ENCODE results near the gene COL5A1. TPM values are rescaled to one million over a fixed set of nuclear protein-coding genes. Genes with fewer than 3 reads are reported as not detected.

Gene COL5A1
- polyA plus RNA-seq, 3 donors = 0.01 TPM; not detected in 2

GRCh38 chr9:134836406-134836970 is 194.9 kb downstream of the COL5A1 start:
- H3K27ac Mint-ChIP-seq = no peak overlapping the region
- no peak overlapping the region for H3K4me2 ChIP-seq (replicated peaks; ENCODE audit: extremely low read depth, low read length, poor library complexity, severe bottlenecking)
- H3K27me3 ChIP-seq (ENCODE audit: control insufficient read depth in 2 of 2, insufficient read depth in 2 of 2, low read length in 2 of 2) = no peaks in the 10 kb centered on the region
- peaks cover 3 to 7% (median 5%) of the 10 kb centered on the region in 3 donors for H3K27me3 Mint-ChIP-seq (ENCODE audit: low read depth in 3 of 3)
- H3K79me2 ChIP-seq (ENCODE audit: insufficient read depth, low read length) = no peaks in the 10 kb centered on the region
- H3K9ac ChIP-seq (ENCODE audit: insufficient read depth, low read length, poor library complexity, severe bottlenecking) = no peak overlapping the region
- DNase-seq = no peak
- no peaks in the 10 kb centered on the region for H3K4me1 ChIP-seq (ENCODE audit: control insufficient read depth in 1 of 2, insufficient read depth in 2 of 2, low read length in 2 of 2)
- H3K9me3 Mint-ChIP-seq = no peaks in the 10 kb centered on the region
- no peak overlapping the region for H3K4me3 ChIP-seq (replicated peaks in 1 of 3; ENCODE audit: low read depth in 2 of 3, low read length in 3 of 3)
- H4K20me1 ChIP-seq (ENCODE audit: insufficient read depth, low read length) = no peaks in the 10 kb centered on the region
- H3K36me3 ChIP-seq (replicated peaks in 1 of 2; ENCODE audit: control insufficient read depth in 1 of 2, insufficient read depth in 2 of 2, low read length in 2 of 2) = no peaks in the 10 kb centered on the region
- no peak overlapping the region for H3K4me3 Mint-ChIP-seq
- no peaks in the 10 kb centered on the region for H3K4me1 Mint-ChIP-seq
- H3K9me3 ChIP-seq (replicated peaks in 1 of 2; ENCODE audit: control insufficient read depth in 1 of 2, insufficient read depth in 1 of 2, low read length in 2 of 2) = no peaks in the 10 kb centered on the region
- H2AFZ ChIP-seq (ENCODE audit: insufficient read depth, low read depth, low read length, poor library complexity, severe bottlenecking) = no peak overlapping the region
- intact Hi-C loops (cut with micrococcal nuclease) = no loop called here
- TF ChIP-seq CTCF (IDR thresholded peaks at IDR 0.05) = no peak
- no peak overlapping the region for H3K27ac ChIP-seq (ENCODE audit: low read depth in 1 of 2, low read length in 2 of 2)
- WGBS (ENCODE audit: insufficient coverage) = 89% methylated on average over 12 of the region's 19 CpGs
- no peaks in the 10 kb centered on the region for H3K36me3 Mint-ChIP-seq

- intact Hi-C loops (cut with micrococcal nuclease) = no loop called here
- Histone ChIP-seq H3K27me3 (ENCODE audit: control insufficient read depth in 2 of 2, insufficient read depth in 2 of 2, low read length in 2 of 2) (no peaks in the 10 kb centered on the region), H3K36me3 (replicated peaks in 1 of 2; ENCODE audit: control insufficient read depth in 1 of 2, insufficient read depth in 2 of 2, low read length in 2 of 2) (no peaks in the 10 kb centered on the region), H3K4me2 (replicated peaks; ENCODE audit: extremely low read depth, low read length, poor library complexity, severe bottlenecking) (no peak overlapping the region), H3K9me3 (replicated peaks in 1 of 2; ENCODE audit: control insufficient read depth in 1 of 2, insufficient read depth in 1 of 2, low read length in 2 of 2) (no peaks in the 10 kb centered on the region), H3K4me3 (replicated peaks in 1 of 3; ENCODE audit: low read depth in 2 of 3, low read length in 3 of 3) (no peak overlapping the region), H3K9ac (ENCODE audit: insufficient read depth, low read length, poor library complexity, severe bottlenecking) (no peak overlapping the region), H4K20me1 (ENCODE audit: insufficient read depth, low read length) (no peaks in the 10 kb centered on the region), H3K27ac (ENCODE audit: low read depth in 1 of 2, low read length in 2 of 2) (no peak overlapping the region), H3K4me1 (ENCODE audit: control insufficient read depth in 1 of 2, insufficient read depth in 2 of 2, low read length in 2 of 2) (no peaks in the 10 kb centered on the region), H2AFZ (ENCODE audit: insufficient read depth, low read depth, low read length, poor library complexity, severe bottlenecking) (no peak overlapping the region), H3K79me2 (ENCODE audit: insufficient read depth, low read length) (no peaks in the 10 kb centered on the region)
- H3K9me3 Mint-ChIP-seq = no peaks in the 10 kb centered on the region
- no peaks in the 10 kb centered on the region for H3K36me3 Mint-ChIP-seq
- DNase-seq = no peak
- H3K27me3 Mint-ChIP-seq (ENCODE audit: low read depth in 3 of 3) = peaks cover 3 to 7% (median 5%) of the 10 kb centered on the region in 3 donors
- H3K4me3 Mint-ChIP-seq = no peak overlapping the region
- no peak for TF ChIP-seq CTCF (IDR thresholded peaks at IDR 0.05)
- H3K4me1 Mint-ChIP-seq = no peaks in the 10 kb centered on the region
- 96% methylated on average over 12 of the region's 12 CpGs for WGBS (ENCODE audit: insufficient coverage)
- H3K27ac Mint-ChIP-seq = no peak overlapping the region
These were observed 195.9 kb downstream of the COL5A1 start for GRCh38 chr9:134837529-134837928.

Measured in CD14-positive monocyte (primary cell).